B cell (primary cell): ENCODE results near the gene CORO1C. TPM values are rescaled to one million over a fixed set of nuclear protein-coding genes. Genes with fewer than 3 reads are reported as not detected.

Experiments
- ATAC-seq: fragments of 200-7000 bp; cut with Tn5 transposase; one replicate; pipeline ENCODE4 v1.10.0; 2021; ENCODE audit warnings: low read depth, mild to moderate bottlenecking, moderate number of reproducible peaks, moderate library complexity
- CTCF ChIA-PET: fragments of 350-600 bp; sonication (Branson Sonifier 250); formaldehyde crosslinking; loops from one replicate; lab custom pipeline; 2021; ENCODE audit warnings: antibody characterized with exemption, inconsistent platforms; lab: Charles Lee
- POLR2A ChIA-PET: fragments of 350-600 bp; sonication (Branson Sonifier 250); formaldehyde crosslinking; loops from one replicate; lab custom pipeline; 2021; ENCODE audit warnings: antibody characterized with exemption; lab: Charles Lee
- DNase-seq: peaks from one replicate; pipeline ENCODE4 v3.0.0; 2013
- H2AFZ ChIP-seq: 2 replicates; pipeline ENCODE4 v1.6.1; 2012; ENCODE audit warnings: mild to moderate bottlenecking, low read depth, low read length; ENCODE audit not compliant: insufficient read depth, poor library complexity, severe bottlenecking
- H3K27ac ChIP-seq, 2 donors: 1 replicate in 1 of 2; 2 replicates in 1 of 2; pipeline ENCODE4 v1.5.1; 2012 to 2013; ENCODE audit warnings: low read length in 2 of 2, mild to moderate bottlenecking in 2 of 2, moderate library complexity in 1 of 2
- H3K27me3 ChIP-seq, 4 experiments: fragments of 200-600 bp in 1 of 4; sonication (generic) in 1 of 4; replicated peaks in 1 of 4; 1 replicate in 2 of 4; 2 replicates in 2 of 4; pipeline versions ENCODE4 v1.6.1 to v1.7.0; 2013 to 2016; ENCODE audit warnings: low read length in 3 of 4, mild to moderate bottlenecking in 2 of 4, mixed read lengths in 1 of 4, moderate library complexity in 1 of 4; ENCODE audit not compliant: insufficient read depth in 4 of 4, control insufficient read depth in 3 of 4; ENCODE audit errors: control extremely low read depth in 1 of 4
- H3K36me3 ChIP-seq, 2 experiments: replicated peaks in 1 of 2; 1 replicate in 1 of 2; 2 replicates in 1 of 2; pipeline versions ENCODE4 v1.6.1 to v1.7.1; 2013; ENCODE audit warnings: low read length in 1 of 2; ENCODE audit not compliant: insufficient read depth in 2 of 2, control insufficient read depth in 1 of 2; ENCODE audit errors: control extremely low read depth in 1 of 2, extremely low read depth in 1 of 2
- H3K4me1 ChIP-seq, 2 donors: fragments of 200-600 bp in 1 of 2; sonication (generic) in 1 of 2; 1 replicate in 1 of 2; 2 replicates in 1 of 2; pipeline versions ENCODE4 v1.5.1 to v1.6.1; 2013 to 2017; ENCODE audit warnings: low read length in 2 of 2; ENCODE audit not compliant: control insufficient read depth in 2 of 2, insufficient read depth in 2 of 2
- H3K4me2 ChIP-seq: replicated peaks from 2 replicates; pipeline ENCODE3; 2012; ENCODE audit warnings: mild to moderate bottlenecking, low read depth, low read length; ENCODE audit not compliant: poor library complexity, severe bottlenecking
- H3K4me3 ChIP-seq, 5 experiments: fragments of 200-600 bp in 1 of 5; sonication (generic) in 1 of 5; 1 replicate in 3 of 5; 2 replicates in 2 of 5; pipeline versions ENCODE4 v1.5.1 to v1.7.0; 2011 to 2016; ENCODE audit warnings: low read length in 4 of 5, mild to moderate bottlenecking in 4 of 5, low read depth in 2 of 5, control low read depth in 1 of 5, moderate library complexity in 1 of 5; ENCODE audit not compliant: insufficient read depth in 1 of 5; ENCODE audit errors: control extremely low read depth in 1 of 5, extremely low read depth in 1 of 5
- H3K79me2 ChIP-seq: fragments of 200-600 bp; sonication (generic); one replicate; pipeline ENCODE4 v1.6.0; 2016; ENCODE audit warnings: low read length; ENCODE audit not compliant: control insufficient read depth, insufficient read depth
- H3K9ac ChIP-seq: fragments of 200-600 bp; sonication (generic); 2 replicates; pipeline ENCODE4 v1.6.1; 2017; ENCODE audit warnings: mild to moderate bottlenecking, low read length, moderate library complexity
- H3K9me3 ChIP-seq, 3 donors: one replicate each; pipeline versions ENCODE4 v1.6.1 to v1.7.1; 2013; ENCODE audit warnings: low read length in 2 of 3; ENCODE audit not compliant: control insufficient read depth in 2 of 3, insufficient read depth in 1 of 3; ENCODE audit errors: control extremely low read depth in 1 of 3
- H4K20me1 ChIP-seq: 2 replicates; pipeline ENCODE4 v1.6.0; 2012; ENCODE audit warnings: mild to moderate bottlenecking, low read length; ENCODE audit not compliant: insufficient read depth, control insufficient read depth, poor library complexity, severe bottlenecking
- H3K27ac Mint-ChIP-seq: one replicate; pipeline ENCODE4 v1.8.0; 2021; ENCODE audit warnings: mixed read lengths
- H3K27me3 Mint-ChIP-seq: one replicate; pipeline ENCODE4 v1.8.0; 2021; ENCODE audit warnings: mixed read lengths
- H3K4me1 Mint-ChIP-seq: one replicate; pipeline ENCODE4 v1.8.0; 2021; ENCODE audit warnings: mixed read lengths
- H3K4me3 Mint-ChIP-seq: one replicate; pipeline ENCODE4 v1.8.0; 2021; ENCODE audit warnings: mixed read lengths
- H3K9me3 Mint-ChIP-seq: one replicate; pipeline ENCODE4 v1.8.0; 2022; ENCODE audit warnings: mixed read lengths; ENCODE audit not compliant: insufficient read depth
- CTCF ChIP-seq: fragments of 200-600 bp; IDR thresholded peaks from one replicate; pipeline ENCODE4 v1.8.0; 2022; ENCODE audit warnings: antibody characterized with exemption, mild to moderate bottlenecking
- EZH2 ChIP-seq: IDR thresholded peaks from 2 replicates; pipeline ENCODE4 v1.6.1; 2012; ENCODE audit warnings: borderline replicate concordance, low read depth, mild to moderate bottlenecking, moderate library complexity, low read length; ENCODE audit not compliant: insufficient read depth, poor library complexity, severe bottlenecking
- WGBS: methylation state at CpG from one replicate; pipeline ENCODE4 v1.1.5; 2013; ENCODE audit warnings: missing lambda C conversion rate; ENCODE audit not compliant: insufficient coverage; 5-methylcytosine and 5-hydroxymethylcytosine counted together
- intact Hi-C: fragments of 100-400 bp; cut with micrococcal nuclease; formaldehyde crosslinking; loops from one replicate; pipeline ENCODE4 v1.10.0; 2022
- polyA plus RNA-seq: library from polyadenylated mRNA; depleted of rRNA; stranded (reverse); fragments of >200 nt; gene quantifications from 2 replicates; pipeline ENCODE4 v1.2.3, GENCODE V29; 2012
- total RNA-seq, 2 donors: library from RNA; stranded (reverse); fragments of 120-200 nt in 1 of 2; gene quantifications; 1 replicate in 1 of 2; 2 replicates in 1 of 2; pipeline versions ENCODE4 v1.2.3 to v1.2.4, GENCODE V29; 2013 to 2022

CORO1C gene
- total and polyA plus RNA-seq, 2 donors (not counting 1 experiment from before 2014, with no cell fraction given), result 19.2 to 68.0 TPM

GRCh38 chr12:108667349-108667748 is 64.0 kb downstream of the CORO1C start:
- DNase-seq, result peak; percentile 42
- peak overlapping the region; percentile 45 for H3K4me2 ChIP-seq
- H3K4me1 Mint-ChIP-seq, result peaks cover 50% of the 10 kb centered on the region
- H3K9me3 Mint-ChIP-seq, result no peaks in the 10 kb centered on the region
- TF ChIP-seq EZH2, result no peak
- TF ChIP-seq CTCF, result no peak
- no peaks in the 10 kb centered on the region for H3K27me3 ChIP-seq
- no peak overlapping the region for H3K4me3 ChIP-seq
- WGBS, result 40% methylated on average over 2 of the region's 2 CpGs
- ChIA-PET CTCF (interaction anchor here (0.6 to 11.7 kb wide), 12 partner anchors 15 to 861 kb away, joined by 3 to 312 read pairs (median 14); partner anchors contain the start of genes ALKBH2, CORO1C, ISCU and SART3), POLR2A (interaction anchor here (0.7 kb wide), 1 partner anchor 22 kb away, joined by 4 read pairs; no protein-coding TSS in a partner anchor)
- peak overlapping the region; percentile 16 to 37 for H3K27ac ChIP-seq
- no peaks in the 10 kb centered on the region for H3K27me3 Mint-ChIP-seq
- H3K27ac Mint-ChIP-seq, result peak overlapping the region; percentile 34
- no peaks in the 10 kb centered on the region for H3K9me3 ChIP-seq
- peaks cover 52 to 53% of the 10 kb centered on the region in 2 donors for H3K4me1 ChIP-seq
- H3K4me3 Mint-ChIP-seq, result no peak overlapping the region
- no peak overlapping the region for H2AFZ ChIP-seq
- H4K20me1 ChIP-seq, result no peaks in the 10 kb centered on the region
- H3K9ac ChIP-seq, result no peak overlapping the region
- intact Hi-C loops, result no loop called here
- no peak for ATAC-seq
- H3K36me3 ChIP-seq, result peaks cover 0 to 2% of the 10 kb centered on the region in 2 experiments
- H3K79me2 ChIP-seq, result peaks cover 47% of the 10 kb centered on the region

- Histone ChIP-seq H3K4me1 (peaks cover 52 to 53% of the 10 kb centered on the region in 2 donors), H3K4me3 (no peak overlapping the region), H3K27ac (no peak overlapping the region), H3K27me3 (no peaks in the 10 kb centered on the region), H3K9me3 (no peaks in the 10 kb centered on the region), H4K20me1 (no peaks in the 10 kb centered on the region), H3K4me2 (no peak overlapping the region), H3K79me2 (peaks cover 53% of the 10 kb centered on the region), H3K36me3 (peaks cover 0 to 4% of the 10 kb centered on the region in 2 experiments), H2AFZ (no peak overlapping the region), H3K9ac (no peak overlapping the region)
- ATAC-seq (no peak), DNase-seq (no peak)
- ChIA-PET POLR2A (no interaction called here), CTCF (interaction anchor here (0.5 to 11.7 kb wide), 19 partner anchors 9 to 428 kb away, joined by 3 to 312 read pairs (median 4); partner anchors contain the start of genes ALKBH2, CORO1C, ISCU and SART3)
- WGBS, result no CpG with 5 or more reads among the region's 3 CpGs
- intact Hi-C loops, result no loop called here
- Mint-ChIP-seq H3K4me1 (peaks cover 56% of the 10 kb centered on the region), H3K27ac (peak overlapping the region; percentile 53), H3K9me3 (no peaks in the 10 kb centered on the region), H3K4me3 (no peak overlapping the region), H3K27me3 (no peaks in the 10 kb centered on the region)
- no peak for TF ChIP-seq CTCF
- TF ChIP-seq EZH2, result no peak
These were observed 64.9 kb downstream of the CORO1C start for GRCh38 chr12:108666401-108666881.
